ENCODE results near the gene HOXB7.

The HOXB7 gene

GRCh38 chr17:48610282-48611211 lies at the start of gene HOXB7:
Gene HOXB7 (minus strand): TSS chr17:48611017. CDS start chr17:48610918, 99 bp downstream.
- FAIRE-seq (no peak), DNase-seq (ENCODE audit: low spot score) (peak; percentile 84)

- DNase-seq (ENCODE audit: low spot score) (no peak), FAIRE-seq (no peak)
These were observed 45.1 kb upstream of the HOXB7 start for GRCh38 chr17:48655913-48656312.

GRCh38 chr17:48649741-48650140 lies 38.9 kb upstream of the HOXB7 start:
- no peak for FAIRE-seq

GRCh38 chr17:48647963-48648245 lies 37.1 kb upstream of the HOXB7 start:
- DNase-seq (ENCODE audit: low spot score) (no peak), FAIRE-seq (no peak)

More at GRCh38 chr17:48649741-48650140, 38.9 kb upstream of the HOXB7 start:
- no peak for DNase-seq (ENCODE audit: low spot score)

GRCh38 chr17:48647103-48647962 lies 36.5 kb upstream of the HOXB7 start:
- DNase-seq (ENCODE audit: low spot score) (peak; percentile 60), FAIRE-seq (no peak)

- FAIRE-seq = no peak
These were observed 35.6 kb upstream of the HOXB7 start for GRCh38 chr17:48646183-48647102.

GRCh38 chr17:48645639-48646182 lies 34.9 kb upstream of the HOXB7 start:
- DNase-seq (ENCODE audit: low spot score) (no peak), FAIRE-seq (no peak)

More at GRCh38 chr17:48646183-48647102, 35.6 kb upstream of the HOXB7 start:
- peak; percentile 89 for DNase-seq (ENCODE audit: low spot score)

GRCh38 chr17:48644910-48645557 lies 34.2 kb upstream of the HOXB7 start:
- DNase-seq (ENCODE audit: low spot score) (no peak), FAIRE-seq (no peak)

GRCh38 chr17:48644159-48644558 lies 33.3 kb upstream of the HOXB7 start:
- FAIRE-seq (no peak), DNase-seq (ENCODE audit: low spot score) (no peak)

GRCh38 chr17:48643697-48644012 lies 32.8 kb upstream of the HOXB7 start:
- DNase-seq (ENCODE audit: low spot score) = no peak
- no peak for FAIRE-seq

GRCh38 chr17:48642843-48643696 lies 32.3 kb upstream of the HOXB7 start:
- no peak for FAIRE-seq
- no peak for DNase-seq (ENCODE audit: low spot score)

- DNase-seq (ENCODE audit: low spot score) = no peak
These were observed 31.4 kb upstream of the HOXB7 start for GRCh38 chr17:48642059-48642842.

GRCh38 chr17:48641541-48642058 lies 30.8 kb upstream of the HOXB7 start:
- DNase-seq (ENCODE audit: low spot score) (no peak), FAIRE-seq (no peak)

More at GRCh38 chr17:48642059-48642842, 31.4 kb upstream of the HOXB7 start:
- no peak for FAIRE-seq

- FAIRE-seq = no peak
These were observed 30.0 kb upstream of the HOXB7 start for GRCh38 chr17:48640858-48641180.

GRCh38 chr17:48639982-48640857 lies 29.4 kb upstream of the HOXB7 start:
- DNase-seq (ENCODE audit: low spot score) (no peak), FAIRE-seq (no peak)

More at GRCh38 chr17:48640858-48641180, 30.0 kb upstream of the HOXB7 start:
- no peak for DNase-seq (ENCODE audit: low spot score)

GRCh38 chr17:48639136-48639535 lies 28.3 kb upstream of the HOXB7 start:
- no peak for FAIRE-seq

More at GRCh38 chr17:48639136-48639535, 28.3 kb upstream of the HOXB7 start:
- DNase-seq (ENCODE audit: low spot score) = no peak

Data from urothelium cell line (cell line).